ENCODE results near the gene KCNK3. TPM values are rescaled to one million over a fixed set of nuclear protein-coding genes. Genes with fewer than 3 reads are reported as not detected.

KCNK3 gene
- total and polyA plus RNA-seq, 2 of the 13 experiments (the other 11 are each of a cell fraction or from before 2014, with no cell fraction given) = not detected

DNA sequence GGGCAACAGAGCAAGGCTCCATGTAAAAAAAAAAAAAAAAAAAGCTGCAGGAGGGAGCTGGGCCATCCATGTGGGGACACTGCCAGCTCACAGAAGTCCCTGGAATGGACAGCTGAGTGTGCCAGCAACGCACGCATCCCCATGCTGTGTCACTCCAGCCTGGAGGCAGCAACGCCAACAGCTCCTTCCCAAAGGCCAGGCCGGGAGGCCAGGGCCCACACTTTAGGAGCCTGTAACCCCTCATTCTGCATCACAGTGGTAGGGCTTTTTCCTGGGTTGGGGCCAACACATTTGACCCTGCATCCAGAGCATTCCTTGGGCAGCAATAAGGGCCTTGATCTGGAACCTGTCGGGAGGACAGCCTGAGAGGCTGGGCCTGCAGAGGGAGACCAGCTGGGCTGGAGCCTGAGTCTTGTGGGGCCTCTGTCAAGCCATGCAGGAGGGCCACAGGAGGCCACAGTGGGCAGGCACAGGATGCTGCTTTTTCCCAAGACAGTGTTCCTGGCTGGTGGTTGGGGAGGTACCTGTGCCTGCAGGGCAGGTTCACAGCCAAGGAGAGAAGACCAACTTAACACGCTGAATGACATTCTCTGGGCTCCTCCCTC lies 16.8 kb upstream of the KCNK3 start:
- Histone ChIP-seq H3K4me3 (replicated peaks in 1 of 3; ENCODE audit: insufficient read depth in 1 of 3, low read depth in 2 of 3, low read length in 3 of 3) (no peak overlapping the region), H4K20me1 (ENCODE audit: insufficient read depth, low read length) (no peaks in the 10 kb centered on the region), H3K27me3 (ENCODE audit: control insufficient read depth in 1 of 2, insufficient read depth in 2 of 2, low read length in 2 of 2) (peaks cover 19 to 81% of the 10 kb centered on the region in 2 experiments), H3K9ac (ENCODE audit: insufficient read depth, low read depth, low read length) (no peak overlapping the region), H3K36me3 (replicated peaks in 1 of 2; ENCODE audit: control insufficient read depth in 1 of 2, insufficient read depth in 2 of 2, low read length in 2 of 2) (no peaks in the 10 kb centered on the region), H3K9me3 (ENCODE audit: low read length) (no peaks in the 10 kb centered on the region), H2AFZ (ENCODE audit: low read length) (no peak overlapping the region), H3K79me2 (ENCODE audit: insufficient read depth, low read length) (no peaks in the 10 kb centered on the region), H3K4me2 (ENCODE audit: low read depth, low read length) (no peak overlapping the region), H3K27ac (ENCODE audit: extremely low read length, insufficient read depth, low read length) (no peak overlapping the region), H3K4me1 (ENCODE audit: insufficient read depth, low read length) (0 out of 2 replicates have a peak, but pooled peaks cover 5% of the 10 kb centered on the region)
- no peak for FAIRE-seq
- WGBS (ENCODE audit: low lambda C conversion rate) = 49% methylated on average over 6 of the region's 6 CpGs
- TF ChIP-seq ZNF790 (CRISPR knock-in tag; IDR thresholded peaks at IDR 0.05; ENCODE audit: borderline replicate concordance) (no peak), PAF1 (CRISPR knock-in tag; IDR thresholded peaks at IDR 0.05) (no peak), ZNF577 (CRISPR knock-in tag; IDR thresholded peaks at IDR 0.05; ENCODE audit: borderline replicate concordance, low read depth) (no peak), HNRNPLL (IDR thresholded peaks at IDR 0.05; ENCODE audit: low read depth, low read length, poor library complexity, severe bottlenecking) (no peak)
- POLR2A ChIA-PET = no interaction called here
- CTCF ChIA-PET (ENCODE audit: low intra/inter-chr PET ratio, low total read pairs) = no interaction called here
- in situ Hi-C loops (cut with HindIII; ENCODE audit: extremely low pct_ligation_motif_present, low pct_unique_long_range_greater_than_20kb) (no loop called here), intact Hi-C loops (cut with micrococcal nuclease; ENCODE audit: unreplicated experiment) (no loop called here)
- no peak for DNase-seq (ENCODE audit: low spot score)
- no peak; the same call in 2 of the 3 replicates for ATAC-seq
- no TSS peak for BruUV-seq (replicated peaks)

GRCh38 chr2:26678035-26678434 lies 14.5 kb upstream of the KCNK3 start:
- WGBS (ENCODE audit: low lambda C conversion rate) = 25% methylated on average over 4 of the region's 4 CpGs
- TF ChIP-seq ZNF382 (CRISPR knock-in tag; IDR thresholded peaks at IDR 0.05; ENCODE audit: borderline replicate concordance) (no peak), HDAC6 (IDR thresholded peaks at IDR 0.05; ENCODE audit: low read depth, low read length) (no peak), ZNF318 (CRISPR knock-in tag; IDR thresholded peaks at IDR 0.05) (no peak), HIVEP1 (CRISPR knock-in tag; IDR thresholded peaks at IDR 0.05) (no peak), ZFP36L1 (CRISPR knock-in tag; IDR thresholded peaks at IDR 0.05) (no peak), ZBTB1 (CRISPR knock-in tag; IDR thresholded peaks at IDR 0.05; ENCODE audit: borderline replicate concordance) (no peak)

More at GRCh38 chr2:26678035-26678434, 14.5 kb upstream of the KCNK3 start:
- no peak overlapping the region for H3K9ac ChIP-seq (ENCODE audit: insufficient read depth, low read depth, low read length)
- no peaks in the 10 kb centered on the region for H3K4me1 ChIP-seq (ENCODE audit: insufficient read depth, low read length)
- no TSS peak for BruUV-seq (replicated peaks)
- H3K4me3 ChIP-seq (replicated peaks in 1 of 3; ENCODE audit: insufficient read depth in 1 of 3, low read depth in 2 of 3, low read length in 3 of 3) = no peak overlapping the region
- H4K20me1 ChIP-seq (ENCODE audit: insufficient read depth, low read length) = no peaks in the 10 kb centered on the region
- POLR2A ChIA-PET = no interaction called here
- FAIRE-seq (no peak), DNase-seq (ENCODE audit: low spot score) (no peak), ATAC-seq (no peak)
- H3K4me2 ChIP-seq (ENCODE audit: low read depth, low read length) = no peak overlapping the region
- H2AFZ ChIP-seq (ENCODE audit: low read length) = no peak overlapping the region
- in situ Hi-C loops (cut with HindIII; ENCODE audit: extremely low pct_ligation_motif_present, low pct_unique_long_range_greater_than_20kb) (no loop called here), intact Hi-C loops (cut with micrococcal nuclease; ENCODE audit: unreplicated experiment) (no loop called here)
- CTCF ChIA-PET (ENCODE audit: low intra/inter-chr PET ratio, low total read pairs) = no interaction called here
- H3K27ac ChIP-seq (ENCODE audit: extremely low read length, insufficient read depth, low read length) = no peak overlapping the region
- peaks cover 16 to 81% of the 10 kb centered on the region in 2 experiments for H3K27me3 ChIP-seq (ENCODE audit: control insufficient read depth in 1 of 2, insufficient read depth in 2 of 2, low read length in 2 of 2)
- H3K9me3 ChIP-seq (ENCODE audit: low read length) = no peaks in the 10 kb centered on the region
- H3K79me2 ChIP-seq (ENCODE audit: insufficient read depth, low read length) = no peaks in the 10 kb centered on the region
- H3K36me3 ChIP-seq (replicated peaks in 1 of 2; ENCODE audit: control insufficient read depth in 1 of 2, insufficient read depth in 2 of 2, low read length in 2 of 2) = no peaks in the 10 kb centered on the region

Measured in HepG2 (cell line).